OCI-LY7 (cell line): ENCODE measurements around the gene TMEM26. TPM values are rescaled to one million over a fixed set of nuclear protein-coding genes. Genes with fewer than 3 reads are reported as not detected.

Experiments
- BruUV-seq: library from RNA; stranded (reverse); fragments of 400-500 nt; replicated peaks from 2 replicates; lab custom pipeline; 2021; lab: Mats Ljungman, UMichigan
- CTCF ChIA-PET: fragments of 300-600 bp; sonication (Branson Sonifier 250); formaldehyde crosslinking; loops from one replicate; lab custom pipeline; 2022; ENCODE audit warnings: antibody characterized with exemption; ENCODE audit not compliant: unreplicated experiment; lab: Charles Lee
- POLR2A ChIA-PET: fragments of 300-600 bp; sonication (Branson Sonifier 250); formaldehyde crosslinking; loops from one replicate; lab custom pipeline; 2022; ENCODE audit warnings: antibody characterized with exemption; lab: Charles Lee
- DNase-seq: peaks from one replicate; pipeline ENCODE4 v3.0.0-alpha.2; 2015; ENCODE audit warnings: low spot score
- H2AFZ ChIP-seq: fragments of 200-600 bp; sonication (generic), shearing (Covaris generic); 2 replicates; pipeline ENCODE4 v1.6.1; 2014; ENCODE audit warnings: mild to moderate bottlenecking, antibody characterized with exemption, low read length, moderate library complexity
- H3K27ac ChIP-seq: fragments of 200-600 bp; sonication (generic); 2 replicates; pipeline ENCODE4 v1.5.1; 2014; ENCODE audit warnings: mixed run types, low read depth, mild to moderate bottlenecking, moderate library complexity, low read length, inconsistent platforms; ENCODE audit not compliant: poor library complexity, severe bottlenecking
- H3K36me3 ChIP-seq: fragments of 200-600 bp; sonication (generic); 2 replicates; pipeline ENCODE4 v1.6.1; 2014; ENCODE audit warnings: mild to moderate bottlenecking, antibody characterized with exemption, low read length, moderate library complexity, mixed read lengths; ENCODE audit not compliant: insufficient read depth
- H3K4me1 ChIP-seq: fragments of 200-600 bp; sonication (generic); 2 replicates; pipeline ENCODE4 v1.5.1; 2014; ENCODE audit warnings: mild to moderate bottlenecking, low read length; ENCODE audit not compliant: insufficient read depth, poor library complexity, severe bottlenecking
- H3K4me2 ChIP-seq: fragments of 200-600 bp; sonication (generic); 2 replicates; pipeline ENCODE4 v1.6.1; 2014; ENCODE audit warnings: mild to moderate bottlenecking, low read length
- H3K4me3 ChIP-seq: fragments of 200-600 bp; sonication (generic); 2 replicates; pipeline ENCODE4 v1.5.1; 2014; ENCODE audit warnings: mild to moderate bottlenecking, low read depth, low read length; ENCODE audit not compliant: poor library complexity, severe bottlenecking
- H3K79me2 ChIP-seq: fragments of 200-600 bp; sonication (generic); 2 replicates; pipeline ENCODE4 v1.6.1; 2016; ENCODE audit warnings: low read depth, mild to moderate bottlenecking, low read length, moderate library complexity, mixed read lengths; ENCODE audit not compliant: insufficient read depth
- H3K9me2 ChIP-seq: fragments of 200-600 bp; sonication (generic); 2 replicates; pipeline ENCODE4 v1.6.1; 2016; ENCODE audit warnings: mild to moderate bottlenecking, low read length, mixed read lengths; ENCODE audit not compliant: insufficient read depth
- H3K9me3 ChIP-seq: fragments of 200-600 bp; sonication (generic); 2 replicates; pipeline ENCODE4 v1.6.1; 2014; ENCODE audit warnings: mild to moderate bottlenecking, mixed run types, low read length, mixed read lengths
- H4K20me1 ChIP-seq: fragments of 200-600 bp; sonication (generic); 2 replicates; pipeline ENCODE4 v1.6.1; 2014; ENCODE audit warnings: mild to moderate bottlenecking, antibody characterized with exemption, low read length, moderate library complexity, mixed read lengths; ENCODE audit not compliant: insufficient read depth
- EZH2phosphoT487 ChIP-seq: fragments of 200-600 bp; sonication (generic); IDR thresholded peaks from 2 replicates; pipeline ENCODE4 v1.6.1; 2018; ENCODE audit warnings: low read depth, borderline replicate concordance, mild to moderate bottlenecking, mixed run types, antibody characterized with exemption, low read length, moderate library complexity, mixed read lengths
- intact Hi-C: fragments of 100-400 bp; cut with micrococcal nuclease; formaldehyde crosslinking; loops from one replicate; pipeline ENCODE4 v1.10.0; 2022; ENCODE audit not compliant: unreplicated experiment
- total RNA-seq, 2 experiments: library from RNA; depleted of rRNA in 1 of 2; stranded (reverse); fragments of >200 nt in 1 of 2; shearing (Covaris generic) in 1 of 2; gene quantifications; 2 replicates each; pipeline ENCODE4 v1.2.3, GENCODE V29; 2014 to 2022
- TF ChIP-seq, protein P1 (sequence below): fragments of 200-600 bp; sonication (generic); conservative IDR thresholded peaks from 2 replicates; pipeline ENCODE4 v1.5.1; 2014; ENCODE audit warnings: mild to moderate bottlenecking, antibody characterized with exemption, low read length, moderate library complexity, mixed read lengths

TMEM26 gene
- total RNA-seq, 2 experiments from 2014 or later, result 0.06 TPM; not detected in 1

DNA sequence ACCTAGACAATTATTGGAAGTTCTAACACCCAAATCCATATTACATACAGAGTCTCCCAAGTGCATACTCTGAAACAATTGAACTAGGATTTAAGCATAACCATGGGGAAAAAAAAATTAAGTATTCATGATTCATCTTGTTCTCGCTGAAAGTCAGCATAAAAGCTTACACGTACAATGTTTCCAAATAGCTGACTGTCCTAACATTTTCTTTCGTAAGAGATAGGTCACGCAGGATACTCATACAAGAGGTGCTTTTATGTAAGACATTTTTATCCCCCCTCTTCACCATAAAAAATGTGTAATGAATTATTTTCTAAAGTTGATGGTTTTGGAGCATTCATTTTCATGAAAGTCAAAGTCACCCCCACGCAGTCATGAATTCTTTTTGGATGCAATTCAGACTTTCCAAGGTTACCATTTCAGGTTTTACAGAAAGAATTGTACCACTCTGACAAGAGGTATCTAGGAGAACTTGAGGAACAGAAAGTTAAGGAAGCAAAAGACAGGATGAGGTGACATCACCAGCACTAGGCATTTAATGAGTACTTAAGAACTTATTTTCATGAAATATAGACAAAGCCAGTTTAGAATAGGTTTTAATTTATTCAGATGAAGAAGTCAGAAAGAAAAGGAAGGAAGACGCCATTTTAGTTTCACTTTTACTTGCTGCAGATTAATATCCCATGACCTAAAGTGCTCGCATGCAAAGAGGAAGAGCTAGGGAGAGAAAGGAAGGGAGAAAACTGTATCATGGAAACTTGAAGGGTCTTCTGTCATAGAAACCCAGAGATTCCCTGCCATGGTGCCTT, 55.8 kb downstream of the TMEM26 start:
- CTCF ChIA-PET, result no interaction called here
- peak; percentile 4 for DNase-seq
- H3K79me2 ChIP-seq, result no peaks in the 10 kb centered on the region
- no peak for TF ChIP-seq EZH2phosphoT487
- TF ChIP-seq, protein P1, sequence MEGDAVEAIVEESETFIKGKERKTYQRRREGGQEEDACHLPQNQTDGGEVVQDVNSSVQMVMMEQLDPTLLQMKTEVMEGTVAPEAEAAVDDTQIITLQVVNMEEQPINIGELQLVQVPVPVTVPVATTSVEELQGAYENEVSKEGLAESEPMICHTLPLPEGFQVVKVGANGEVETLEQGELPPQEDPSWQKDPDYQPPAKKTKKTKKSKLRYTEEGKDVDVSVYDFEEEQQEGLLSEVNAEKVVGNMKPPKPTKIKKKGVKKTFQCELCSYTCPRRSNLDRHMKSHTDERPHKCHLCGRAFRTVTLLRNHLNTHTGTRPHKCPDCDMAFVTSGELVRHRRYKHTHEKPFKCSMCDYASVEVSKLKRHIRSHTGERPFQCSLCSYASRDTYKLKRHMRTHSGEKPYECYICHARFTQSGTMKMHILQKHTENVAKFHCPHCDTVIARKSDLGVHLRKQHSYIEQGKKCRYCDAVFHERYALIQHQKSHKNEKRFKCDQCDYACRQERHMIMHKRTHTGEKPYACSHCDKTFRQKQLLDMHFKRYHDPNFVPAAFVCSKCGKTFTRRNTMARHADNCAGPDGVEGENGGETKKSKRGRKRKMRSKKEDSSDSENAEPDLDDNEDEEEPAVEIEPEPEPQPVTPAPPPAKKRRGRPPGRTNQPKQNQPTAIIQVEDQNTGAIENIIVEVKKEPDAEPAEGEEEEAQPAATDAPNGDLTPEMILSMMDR, result no peak
- no peaks in the 10 kb centered on the region for H3K9me3 ChIP-seq
- H3K27ac ChIP-seq, result no peak overlapping the region
- peak overlapping the region; percentile 60 for H2AFZ ChIP-seq
- H3K9me2 ChIP-seq, result no peaks in the 10 kb centered on the region
- H3K36me3 ChIP-seq, result no peaks in the 10 kb centered on the region
- no peaks in the 10 kb centered on the region for H4K20me1 ChIP-seq
- intact Hi-C loops, result no loop called here
- POLR2A ChIA-PET, result interaction anchor here (0.6 to 1.3 kb wide), 3 partner anchors 15 to 982 kb away, joined by 3 to 5 read pairs (median 4); no protein-coding TSS in a partner anchor
- H3K4me3 ChIP-seq, result peak overlapping the region; percentile 14
- no TSS peak for BruUV-seq
- H3K4me1 ChIP-seq, result no peaks in the 10 kb centered on the region
- peak overlapping the region; percentile 36; the same call in 1 of the 2 replicates for H3K4me2 ChIP-seq

DNA sequence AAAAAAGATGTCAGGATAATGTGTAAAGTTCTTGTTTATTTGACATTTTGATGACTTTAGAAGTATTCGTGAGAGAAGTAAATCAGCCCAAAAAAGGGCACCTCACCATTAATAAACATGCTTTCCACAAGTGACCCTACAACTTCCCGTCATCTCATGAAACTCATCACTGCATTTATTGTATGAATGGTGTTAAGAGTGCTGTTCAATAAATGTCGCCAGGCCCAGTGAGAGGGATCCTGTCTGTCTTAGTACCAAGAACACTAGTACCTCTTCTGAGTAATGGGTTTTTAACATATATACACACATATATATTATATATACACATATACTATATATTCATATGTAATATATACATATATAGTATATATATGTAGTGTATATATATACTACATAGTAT, 61.9 kb downstream of the TMEM26 start:
- no peaks in the 10 kb centered on the region for H4K20me1 ChIP-seq
- H3K9me2 ChIP-seq, result no peaks in the 10 kb centered on the region
- BruUV-seq, result no TSS peak
- no peak overlapping the region for H3K4me2 ChIP-seq
- H3K27ac ChIP-seq, result no peak overlapping the region
- TF ChIP-seq EZH2phosphoT487, result no peak
- TF ChIP-seq, protein P1, result no peak
- H3K79me2 ChIP-seq, result no peaks in the 10 kb centered on the region
- no peak overlapping the region for H2AFZ ChIP-seq
- no peak overlapping the region for H3K4me3 ChIP-seq
- no peak for DNase-seq
- H3K4me1 ChIP-seq, result no peaks in the 10 kb centered on the region
- ChIA-PET CTCF (no interaction called here), POLR2A (no interaction called here)
- no peaks in the 10 kb centered on the region for H3K9me3 ChIP-seq
- H3K36me3 ChIP-seq, result no peaks in the 10 kb centered on the region
- intact Hi-C loops, result no loop called here

DNA sequence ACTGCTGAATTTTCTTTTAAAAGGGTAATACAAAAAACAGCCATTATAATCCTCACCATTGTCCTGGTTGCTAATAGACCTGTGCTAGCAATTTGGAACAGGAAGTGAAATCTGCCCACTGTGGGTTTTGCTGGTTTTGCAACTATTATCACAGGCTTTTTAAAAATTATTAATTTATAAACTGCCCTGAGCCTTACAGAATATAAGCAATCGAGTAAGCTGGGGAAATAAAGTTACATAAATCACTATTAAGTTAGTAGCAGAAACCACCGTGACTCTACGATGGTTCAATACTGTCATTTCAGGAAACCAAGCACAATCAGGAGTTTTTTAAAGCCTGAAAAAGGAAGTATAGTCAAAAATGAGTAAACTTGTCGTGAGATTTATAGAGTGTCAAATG, 62.3 kb downstream of the TMEM26 start:
- Histone ChIP-seq H3K4me3 (no peak overlapping the region), H3K36me3 (no peaks in the 10 kb centered on the region), H4K20me1 (no peaks in the 10 kb centered on the region), H2AFZ (no peak overlapping the region), H3K9me2 (no peaks in the 10 kb centered on the region), H3K9me3 (no peaks in the 10 kb centered on the region), H3K27ac (no peak overlapping the region), H3K4me2 (no peak overlapping the region), H3K4me1 (no peaks in the 10 kb centered on the region), H3K79me2 (no peaks in the 10 kb centered on the region)
- no TSS peak for BruUV-seq
- CTCF ChIA-PET, result no interaction called here
- DNase-seq, result no peak
- POLR2A ChIA-PET, result no interaction called here
- intact Hi-C loops, result no loop called here
- TF ChIP-seq, protein P1, result no peak
- no peak for TF ChIP-seq EZH2phosphoT487
